Measurements from ENCODE around the gene FAT2. TPM values are rescaled to one million over a fixed set of nuclear protein-coding genes. Genes with fewer than 3 reads are reported as not detected.

FAT2 gene
- total RNA-seq, 2 donors from 2014 or later = not detected

- intact Hi-C loops (cut with DNase I) = no loop called here
- H3K4me3 ChIP-seq = no peak overlapping the region
- no peaks in the 10 kb centered on the region for H3K27me3 ChIP-seq
- H3K4me1 ChIP-seq = no peaks in the 10 kb centered on the region
- H3K9me3 ChIP-seq = no peaks in the 10 kb centered on the region
- no peak overlapping the region for H3K27ac ChIP-seq
- TF ChIP-seq, protein P1, sequence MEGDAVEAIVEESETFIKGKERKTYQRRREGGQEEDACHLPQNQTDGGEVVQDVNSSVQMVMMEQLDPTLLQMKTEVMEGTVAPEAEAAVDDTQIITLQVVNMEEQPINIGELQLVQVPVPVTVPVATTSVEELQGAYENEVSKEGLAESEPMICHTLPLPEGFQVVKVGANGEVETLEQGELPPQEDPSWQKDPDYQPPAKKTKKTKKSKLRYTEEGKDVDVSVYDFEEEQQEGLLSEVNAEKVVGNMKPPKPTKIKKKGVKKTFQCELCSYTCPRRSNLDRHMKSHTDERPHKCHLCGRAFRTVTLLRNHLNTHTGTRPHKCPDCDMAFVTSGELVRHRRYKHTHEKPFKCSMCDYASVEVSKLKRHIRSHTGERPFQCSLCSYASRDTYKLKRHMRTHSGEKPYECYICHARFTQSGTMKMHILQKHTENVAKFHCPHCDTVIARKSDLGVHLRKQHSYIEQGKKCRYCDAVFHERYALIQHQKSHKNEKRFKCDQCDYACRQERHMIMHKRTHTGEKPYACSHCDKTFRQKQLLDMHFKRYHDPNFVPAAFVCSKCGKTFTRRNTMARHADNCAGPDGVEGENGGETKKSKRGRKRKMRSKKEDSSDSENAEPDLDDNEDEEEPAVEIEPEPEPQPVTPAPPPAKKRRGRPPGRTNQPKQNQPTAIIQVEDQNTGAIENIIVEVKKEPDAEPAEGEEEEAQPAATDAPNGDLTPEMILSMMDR (IDR thresholded peaks at IDR 0.05) = no peak
- no peak for DNase-seq
- no peaks in the 10 kb centered on the region for H3K36me3 ChIP-seq
- no peak overlapping the region for H3K9ac ChIP-seq (ENCODE audit: low read depth in 2 of 2, low read length in 2 of 2)
Observed at GRCh38 chr5:151597749-151598148, 6.6 kb upstream of the FAT2 start.

DNA sequence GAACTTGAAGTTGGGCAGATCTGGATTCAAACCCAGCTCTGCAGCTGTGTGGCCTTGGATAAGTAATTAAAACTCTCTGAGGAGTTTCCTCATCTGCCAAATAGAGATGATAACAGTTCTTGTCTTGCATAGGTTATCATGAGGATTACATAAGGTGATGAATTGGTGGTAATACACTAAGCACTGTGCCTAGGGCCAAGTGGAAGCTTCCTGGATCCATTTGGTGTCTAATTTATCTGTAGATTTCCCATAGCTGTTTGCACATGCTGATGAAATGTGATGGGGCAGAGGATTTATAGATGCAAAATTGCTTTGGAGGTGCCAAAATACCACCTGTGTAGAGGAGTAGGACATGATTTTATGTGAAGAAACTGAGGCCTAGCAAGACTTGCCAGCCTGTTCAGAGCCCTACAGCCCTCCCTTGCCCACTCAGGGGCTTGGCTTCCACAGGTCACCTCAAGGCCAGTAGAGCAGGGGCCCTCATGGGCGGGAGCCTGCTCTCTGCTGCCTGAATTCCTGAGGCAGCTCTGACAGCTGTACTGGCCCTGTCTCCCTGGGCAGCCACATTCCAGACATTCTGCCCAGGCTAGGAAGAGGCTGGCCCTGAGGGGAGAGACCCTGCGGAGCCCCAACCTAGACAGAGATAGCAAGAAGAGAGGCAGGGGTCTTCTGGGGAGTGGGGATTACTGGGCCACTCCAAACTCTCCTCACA lies 5.9 kb upstream of the FAT2 start:
- no peak for DNase-seq
- no peak overlapping the region for H3K4me3 ChIP-seq
- no peaks in the 10 kb centered on the region for H3K36me3 ChIP-seq
- H3K4me1 ChIP-seq = no peaks in the 10 kb centered on the region
- TF ChIP-seq, protein P1 (IDR thresholded peaks at IDR 0.05) = no peak
- no peaks in the 10 kb centered on the region for H3K27me3 ChIP-seq
- H3K9ac ChIP-seq (ENCODE audit: low read depth in 2 of 2, low read length in 2 of 2) = no peak overlapping the region
- no peak overlapping the region for H3K27ac ChIP-seq
- no peaks in the 10 kb centered on the region for H3K9me3 ChIP-seq
- intact Hi-C loops (cut with DNase I) = no loop called here

GRCh38 chr5:151595411-151595826 lies 4.3 kb upstream of the FAT2 start:
- H3K4me3 ChIP-seq = no peak overlapping the region
- H3K36me3 ChIP-seq = no peaks in the 10 kb centered on the region
- no peak for DNase-seq
- no peaks in the 10 kb centered on the region for H3K9me3 ChIP-seq
- intact Hi-C loops (cut with DNase I) = no loop called here
- H3K4me1 ChIP-seq = no peaks in the 10 kb centered on the region
- TF ChIP-seq, protein P1 (IDR thresholded peaks at IDR 0.05) = no peak
- H3K27ac ChIP-seq = no peak overlapping the region
- no peak overlapping the region for H3K9ac ChIP-seq (ENCODE audit: low read depth in 2 of 2, low read length in 2 of 2)
- no peaks in the 10 kb centered on the region for H3K27me3 ChIP-seq

GRCh38 chr5:151592855-151593408 lies 1.8 kb upstream of the FAT2 start:
- H3K4me3 ChIP-seq = no peak overlapping the region
- intact Hi-C loops (cut with DNase I) = no loop called here
- TF ChIP-seq, protein P1 (IDR thresholded peaks at IDR 0.05) = no peak

GRCh38 chr5:151589878-151590570 lies 1.1 kb downstream of the FAT2 start:
- no peaks in the 10 kb centered on the region for H3K36me3 ChIP-seq
- H3K9ac ChIP-seq (ENCODE audit: low read depth in 2 of 2, low read length in 2 of 2) = no peak overlapping the region
- H3K27me3 ChIP-seq = no peaks in the 10 kb centered on the region
- no peak overlapping the region for H3K27ac ChIP-seq
- TF ChIP-seq, protein P1 (IDR thresholded peaks at IDR 0.05) = no peak
- no peak for DNase-seq
- no peaks in the 10 kb centered on the region for H3K9me3 ChIP-seq
- intact Hi-C loops (cut with DNase I) = no loop called here
- H3K4me1 ChIP-seq = no peaks in the 10 kb centered on the region
- no peak overlapping the region for H3K4me3 ChIP-seq

More at GRCh38 chr5:151592855-151593408, 1.8 kb upstream of the FAT2 start:
- Histone ChIP-seq H3K9ac (ENCODE audit: low read depth in 2 of 2, low read length in 2 of 2) (no peak overlapping the region), H3K4me1 (no peaks in the 10 kb centered on the region), H3K9me3 (no peaks in the 10 kb centered on the region), H3K27ac (no peak overlapping the region), H3K36me3 (no peaks in the 10 kb centered on the region), H3K27me3 (no peaks in the 10 kb centered on the region)
- DNase-seq = no peak

Data from colonic mucosa (tissue), 4 donors.